Upper lobe of right lung (tissue), 1 donor: ENCODE data around the gene PRTFDC1. TPM values are rescaled to one million over a fixed set of nuclear protein-coding genes. Genes with fewer than 3 reads are reported as not detected.

Source experiments
- ATAC-seq: fragments of 200-7000 bp; cut with Tn5 transposase; one replicate; pipeline ENCODE4 v1.9.1; 2020; ENCODE audit warnings: mild to moderate bottlenecking, moderate library complexity
- DNase-seq: peaks from one replicate; pipeline ENCODE4 v3.0.0-alpha.2; 2020
- H3K27ac ChIP-seq: fragments of 200-600 bp; one replicate; pipeline ENCODE4 v1.8.0; 2022
- H3K27me3 ChIP-seq: fragments of 200-600 bp; one replicate; pipeline ENCODE4 v1.8.0; 2022; ENCODE audit warnings: mild to moderate bottlenecking
- H3K36me3 ChIP-seq: fragments of 200-600 bp; one replicate; pipeline ENCODE4 v1.8.0; 2022
- H3K4me1 ChIP-seq: fragments of 200-600 bp; one replicate; pipeline ENCODE4 v1.8.0; 2022
- H3K4me3 ChIP-seq: fragments of 200-600 bp; one replicate; pipeline ENCODE4 v1.8.0; 2022; ENCODE audit warnings: mild to moderate bottlenecking
- H3K9me3 ChIP-seq: fragments of 200-600 bp; one replicate; pipeline ENCODE4 v1.8.0; 2022
- CTCF ChIP-seq: fragments of 200-600 bp; IDR thresholded peaks from one replicate; pipeline ENCODE4 v1.8.0; 2022; ENCODE audit warnings: antibody characterized with exemption
- intact Hi-C: fragments of 100-400 bp; cut with DNase I; formaldehyde crosslinking; loops from one replicate; pipeline ENCODE4 v1.11.0; 2022
- total RNA-seq: library from RNA; stranded (reverse); fragmentation: NEBNext Ultra II Directional; extraction: Animal tissue kit (Norgen Biotek cat#: 25700); gene quantifications from one replicate; pipeline ENCODE4 v1.2.1, GENCODE V29; 2021
- donor health status: DM: no; HTN: yes; CAD: no; lungs with severe emphysema.

Gene PRTFDC1
- total RNA-seq, 1 donor from 2014 or later = 2.7 TPM

GRCh38 chr10:24834869-24835268, 117.5 kb downstream of the PRTFDC1 start:
- Histone ChIP-seq H3K27ac (no peak overlapping the region), H3K4me1 (no peaks in the 10 kb centered on the region), H3K36me3 (no peaks in the 10 kb centered on the region), H3K9me3 (no peaks in the 10 kb centered on the region), H3K27me3 (no peaks in the 10 kb centered on the region), H3K4me3 (no peak overlapping the region)
- intact Hi-C loops = no loop called here
- ATAC-seq = no peak
- no peak for TF ChIP-seq CTCF
- no peak for DNase-seq

GRCh38 chr10:24826009-24826408, 126.4 kb downstream of the PRTFDC1 start:
- DNase-seq = no peak
- Histone ChIP-seq H3K27ac (no peak overlapping the region), H3K9me3 (no peaks in the 10 kb centered on the region), H3K36me3 (no peaks in the 10 kb centered on the region), H3K27me3 (no peaks in the 10 kb centered on the region), H3K4me3 (no peak overlapping the region), H3K4me1 (no peaks in the 10 kb centered on the region)
- no peak for TF ChIP-seq CTCF
- intact Hi-C loops = no loop called here
- no peak for ATAC-seq

GRCh38 chr10:24825551-24825950, 126.9 kb downstream of the PRTFDC1 start:
- H3K4me1 ChIP-seq = no peaks in the 10 kb centered on the region
- no peaks in the 10 kb centered on the region for H3K9me3 ChIP-seq
- no peak overlapping the region for H3K27ac ChIP-seq
- intact Hi-C loops = no loop called here
- ATAC-seq = no peak
- DNase-seq = no peak
- H3K36me3 ChIP-seq = no peaks in the 10 kb centered on the region
- H3K4me3 ChIP-seq = no peak overlapping the region
- no peaks in the 10 kb centered on the region for H3K27me3 ChIP-seq
- TF ChIP-seq CTCF = no peak

- no peak for ATAC-seq
- no peak overlapping the region for H3K27ac ChIP-seq
- intact Hi-C loops = no loop called here
- TF ChIP-seq CTCF = no peak
- no peaks in the 10 kb centered on the region for H3K36me3 ChIP-seq
- no peaks in the 10 kb centered on the region for H3K27me3 ChIP-seq
- no peaks in the 10 kb centered on the region for H3K9me3 ChIP-seq
- H3K4me1 ChIP-seq = no peaks in the 10 kb centered on the region
- no peak for DNase-seq
- no peak overlapping the region for H3K4me3 ChIP-seq
Measured at GRCh38 chr10:24824536-24824935, 127.9 kb downstream of the PRTFDC1 start.

- intact Hi-C loops = no loop called here
- no peak overlapping the region for H3K4me3 ChIP-seq
- ATAC-seq (no peak), DNase-seq (no peak)
- no peaks in the 10 kb centered on the region for H3K4me1 ChIP-seq
- H3K36me3 ChIP-seq = no peaks in the 10 kb centered on the region
- no peak overlapping the region for H3K27ac ChIP-seq
- H3K9me3 ChIP-seq = no peaks in the 10 kb centered on the region
- H3K27me3 ChIP-seq = no peaks in the 10 kb centered on the region
- no peak for TF ChIP-seq CTCF
Measured at GRCh38 chr10:24824124-24824523, 128.3 kb downstream of the PRTFDC1 start.

- no peaks in the 10 kb centered on the region for H3K4me1 ChIP-seq
- no peak overlapping the region for H3K4me3 ChIP-seq
- no peak for ATAC-seq
- no peaks in the 10 kb centered on the region for H3K36me3 ChIP-seq
- no peaks in the 10 kb centered on the region for H3K9me3 ChIP-seq
- H3K27me3 ChIP-seq = no peaks in the 10 kb centered on the region
- TF ChIP-seq CTCF = no peak
- no peak for DNase-seq
- H3K27ac ChIP-seq = no peak overlapping the region
- intact Hi-C loops = no loop called here
Measured at GRCh38 chr10:24822590-24822989, 129.8 kb downstream of the PRTFDC1 start.
